ENCODE data around the gene NUDT12.

Gene NUDT12

DNA sequence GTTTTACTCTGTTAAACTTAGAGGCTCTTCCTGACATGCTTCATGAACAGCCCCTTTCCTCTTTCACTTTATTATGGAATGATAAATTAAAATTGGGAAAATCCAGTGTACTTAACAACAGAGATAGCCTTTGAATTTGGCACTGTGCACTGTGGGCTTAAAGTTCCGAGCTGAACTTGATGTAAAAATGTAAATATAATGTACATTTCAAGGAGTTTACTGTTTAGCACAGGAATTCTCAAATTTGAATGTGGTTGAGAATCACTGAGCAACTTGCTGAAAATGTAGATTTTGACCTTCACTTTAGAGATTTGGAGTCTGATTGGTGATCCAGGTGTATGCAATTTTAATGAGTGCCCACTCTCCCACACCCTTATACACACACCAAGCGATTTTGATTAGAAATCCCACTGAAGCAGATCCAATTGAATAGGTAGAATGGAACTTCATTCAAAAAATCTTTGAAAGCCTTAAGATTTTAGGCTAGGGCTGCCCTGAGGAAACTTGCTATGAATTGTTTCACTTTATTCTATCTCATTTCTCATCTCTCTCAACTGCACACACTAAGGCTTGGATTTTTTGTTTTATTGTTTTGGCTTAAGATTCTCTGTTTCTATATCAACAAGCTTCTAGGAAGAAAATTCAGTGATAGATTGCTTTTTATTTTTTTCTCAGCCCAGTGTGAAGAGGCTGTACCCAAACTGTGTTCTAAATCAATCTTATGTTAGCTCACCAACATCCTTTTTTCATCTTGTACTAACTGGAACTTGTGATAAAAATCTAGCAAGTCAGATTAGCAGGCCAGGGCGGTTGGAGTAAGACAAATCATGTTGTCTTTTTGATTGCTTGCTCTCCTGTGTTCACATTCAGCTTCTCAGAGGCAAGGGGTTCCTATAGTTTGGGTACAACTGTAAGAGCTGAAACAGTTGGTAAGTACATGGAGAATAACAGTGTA, 22.9 kb downstream of the NUDT12 start:
- DNase-seq, result no peak

GRCh38 chr5:103532086-103532734, 30.4 kb downstream of the NUDT12 start:
- no peak for DNase-seq

- DNase-seq, result peak; percentile 68
Observed at GRCh38 chr5:103526164-103526915, 36.2 kb downstream of the NUDT12 start.

DNA sequence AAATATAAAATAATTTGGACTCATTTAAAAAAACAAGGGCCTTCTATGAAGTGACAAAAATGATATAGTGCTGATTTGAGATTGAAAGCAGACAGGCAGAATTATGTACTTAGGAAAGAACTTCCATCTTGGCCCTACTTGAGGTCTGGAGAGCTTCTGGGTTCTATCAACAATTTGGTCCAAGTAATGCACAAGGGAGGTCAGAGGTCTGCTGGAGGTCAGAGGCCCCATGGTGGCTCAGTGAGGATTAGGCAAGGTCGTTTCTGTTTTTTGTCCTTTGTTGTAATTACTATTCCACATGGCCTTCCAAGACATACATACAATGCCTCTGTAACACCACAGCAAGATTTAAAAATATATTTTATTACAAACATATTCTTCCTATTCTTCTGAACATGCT, 37.2 kb downstream of the NUDT12 start:
- DNase-seq, result no peak

GRCh38 chr5:103523319-103523718, 39.3 kb downstream of the NUDT12 start:
- DNase-seq, result no peak

DNA sequence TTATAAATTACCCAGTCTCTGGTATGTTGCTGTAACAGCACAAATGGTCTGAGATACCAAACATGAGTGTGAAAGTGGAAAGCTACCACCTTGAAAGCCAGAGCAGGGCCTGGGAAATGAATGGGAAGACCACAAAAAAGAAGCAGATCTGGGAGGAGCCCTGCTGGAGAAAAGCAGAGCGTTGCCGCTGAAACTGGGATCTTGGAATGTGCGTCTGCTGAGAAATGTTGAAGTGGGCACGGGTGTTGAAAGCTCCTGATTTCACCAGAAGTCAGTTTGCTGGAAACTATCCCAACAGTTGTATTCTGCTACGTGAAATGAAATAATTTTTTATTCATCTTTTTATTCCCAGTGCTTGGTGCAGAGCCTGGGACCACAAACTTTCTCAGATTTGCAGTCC, 40.0 kb downstream of the NUDT12 start:
- DNase-seq, result no peak

DNA sequence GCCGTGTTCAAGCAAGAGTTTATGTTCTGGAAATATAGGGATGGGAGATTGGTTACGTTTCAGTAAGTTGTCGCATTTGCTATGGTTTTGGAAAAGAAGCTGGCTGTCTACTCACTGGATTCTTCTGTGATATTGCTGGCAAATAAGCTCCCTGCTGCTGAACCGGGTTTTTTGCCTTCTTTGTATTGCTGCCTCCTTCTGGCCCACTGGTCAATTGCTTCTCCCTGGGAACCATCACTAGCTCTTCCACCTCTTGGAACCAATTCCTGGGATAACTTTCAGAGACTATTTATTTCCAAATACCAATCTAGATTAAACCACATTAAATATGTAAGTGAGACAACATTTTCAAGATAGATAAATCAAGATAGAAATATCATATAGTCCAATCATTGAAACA, 43.0 kb downstream of the NUDT12 start:
- peak; percentile 25 for DNase-seq

- DNase-seq, result no peak
Observed at GRCh38 chr5:103514371-103514770, 48.2 kb downstream of the NUDT12 start.

DNA sequence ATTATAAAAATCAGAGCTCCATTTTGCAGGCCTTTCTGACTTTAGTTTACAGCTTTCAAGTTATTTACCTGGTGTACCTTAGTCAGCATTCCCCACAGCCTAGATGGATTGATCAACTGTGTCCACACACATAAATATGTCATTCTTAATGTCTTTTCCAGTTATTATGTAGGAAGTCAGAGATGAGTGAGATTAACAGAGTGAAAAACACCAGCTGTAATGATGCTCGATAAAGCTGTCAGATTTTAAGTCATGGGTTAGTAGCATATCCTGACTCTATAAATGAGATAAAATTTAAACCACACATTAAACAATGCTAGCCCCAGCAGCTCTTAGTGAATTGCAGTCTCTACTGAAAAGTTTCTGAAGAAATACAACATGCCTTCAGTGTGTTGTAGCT, 48.9 kb downstream of the NUDT12 start:
- DNase-seq, result no peak

GRCh38 chr5:103512500-103512899, 50.1 kb downstream of the NUDT12 start:
- DNase-seq, result no peak

DNA sequence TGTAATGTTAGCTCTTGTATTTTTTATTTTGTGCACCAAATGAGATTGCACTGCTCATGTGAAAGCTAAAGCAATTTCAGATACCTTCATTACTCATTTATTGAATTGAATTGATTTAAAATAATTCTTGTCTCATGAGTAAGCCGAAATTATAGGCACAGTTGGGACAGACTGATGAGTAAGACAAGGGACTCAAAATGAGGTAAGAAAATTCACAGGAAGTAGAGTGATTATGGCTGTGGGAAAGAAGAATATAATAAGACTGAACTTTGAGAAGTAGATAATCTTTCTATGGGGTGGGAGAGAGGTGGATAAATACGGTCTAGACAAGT, 51.1 kb downstream of the NUDT12 start:
- DNase-seq, result no peak

- DNase-seq, result no peak
Observed at GRCh38 chr5:103510851-103511553, 51.6 kb downstream of the NUDT12 start.

DNA sequence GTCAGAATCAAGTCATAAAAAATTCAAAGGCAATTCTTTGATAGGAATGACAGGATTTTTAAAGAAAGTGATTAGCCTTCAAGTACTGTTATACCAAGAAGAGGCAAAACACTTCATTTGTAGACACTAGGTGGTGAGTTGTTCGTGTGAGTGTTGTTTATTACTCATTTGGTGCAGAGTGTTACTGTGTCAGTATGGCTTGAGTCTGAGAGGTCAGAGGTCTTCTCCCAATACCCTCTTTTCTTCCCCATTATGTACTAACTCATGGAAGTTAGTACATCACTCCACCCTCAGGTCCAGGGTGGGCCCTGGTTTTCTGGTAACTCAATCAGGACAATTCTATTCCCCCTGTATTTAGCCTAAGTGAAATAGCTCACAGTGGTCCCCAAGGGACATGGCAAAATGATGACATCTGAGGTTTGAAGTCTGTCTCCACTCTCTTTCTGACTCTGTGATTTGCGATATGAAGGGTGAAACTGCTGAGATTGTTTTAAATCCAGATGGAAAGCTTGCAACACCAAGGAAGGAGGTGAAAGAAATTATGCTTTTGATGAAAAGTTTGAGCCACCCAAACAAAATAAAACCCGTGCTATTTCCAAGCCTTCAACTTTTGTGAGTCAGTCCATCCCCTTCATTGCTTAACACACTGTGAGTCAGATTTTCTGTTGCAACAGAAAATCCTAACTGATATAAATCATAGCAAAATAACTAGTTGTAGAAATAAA, 56.8 kb downstream of the NUDT12 start:
- no peak for DNase-seq

GRCh38 chr5:103503066-103503465, 59.5 kb downstream of the NUDT12 start:
- DNase-seq, result no peak

DNA sequence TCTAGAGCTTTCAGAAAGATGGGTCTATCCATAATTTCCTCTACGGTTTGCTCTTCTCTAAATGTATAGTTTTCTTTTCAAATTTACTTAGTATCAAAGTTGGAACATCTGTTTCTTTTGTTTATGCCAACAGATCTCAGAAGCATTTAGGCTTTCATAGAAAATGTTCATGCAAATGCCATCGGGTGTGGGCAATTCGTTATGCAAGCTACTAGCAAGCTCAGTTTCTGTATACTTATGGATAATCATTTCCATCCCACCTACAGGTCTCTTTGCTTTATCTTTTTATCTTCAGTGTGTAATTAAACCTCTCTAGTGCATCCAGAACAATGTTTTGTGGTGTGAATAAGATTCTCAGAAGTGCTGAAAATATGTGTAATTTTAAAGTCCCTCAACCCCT, 59.9 kb downstream of the NUDT12 start:
- DNase-seq, result no peak
